ENCODE results near the gene NEUROG2.

The NEUROG2 gene

GRCh38 chr4:112559053-112559452 lies 43.1 kb upstream of the NEUROG2 start:
- no peak for TF ChIP-seq CEBPB (IDR thresholded peaks at IDR 0.05)
- TF ChIP-seq YY1 (IDR thresholded peaks at IDR 0.05; ENCODE audit: low read depth): no peak
- no peak for TF ChIP-seq TEAD4 (IDR thresholded peaks at IDR 0.05)
- TF ChIP-seq NFIC (IDR thresholded peaks at IDR 0.05): no peak

DNA sequence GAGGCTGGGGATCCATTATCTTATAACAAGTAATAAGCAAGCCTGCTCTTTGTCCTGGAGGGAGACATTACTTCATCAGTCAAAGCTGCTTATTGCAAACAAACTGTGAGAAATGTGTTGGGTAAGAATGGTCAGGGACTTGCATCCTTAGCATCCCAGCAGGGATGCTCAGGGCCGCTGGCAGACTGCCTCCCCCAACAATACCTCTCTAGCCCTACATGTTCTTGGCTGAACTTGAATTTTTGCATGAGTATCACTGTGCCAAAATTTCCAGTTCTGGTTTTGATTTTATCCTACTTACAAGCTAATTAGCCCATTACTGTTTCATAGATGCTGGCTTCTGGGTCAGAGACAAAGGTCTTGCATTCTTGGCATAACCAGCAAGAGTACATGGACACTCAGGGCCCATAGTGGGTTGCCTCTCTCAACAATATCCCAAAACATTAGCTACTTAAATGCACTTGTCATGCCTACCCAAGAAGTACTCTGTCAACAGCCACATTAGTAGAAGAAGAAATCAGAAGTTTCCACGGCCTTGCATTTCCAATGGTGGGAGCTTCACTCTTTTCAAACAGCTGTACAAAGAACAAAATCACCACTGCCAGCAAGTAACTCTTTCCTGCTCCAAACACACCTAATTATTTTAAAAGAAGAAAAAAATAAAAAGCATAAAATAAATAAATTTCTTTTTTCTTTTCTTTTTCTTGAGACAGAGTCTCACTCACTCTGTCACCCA lies 41.9 kb upstream of the NEUROG2 start:
- TF ChIP-seq EP300 (IDR thresholded peaks at IDR 0.05; ENCODE audit: borderline replicate concordance) (no peak), TEAD4 (IDR thresholded peaks at IDR 0.05) (no peak), NFIC (IDR thresholded peaks at IDR 0.05) (no peak), YY1 (IDR thresholded peaks at IDR 0.05; ENCODE audit: low read depth) (no peak), CREB1 (IDR thresholded peaks at IDR 0.05; ENCODE audit: low read depth) (no peak), TCF12 (IDR thresholded peaks at IDR 0.05; ENCODE audit: low read depth) (no peak), ZBTB7A (IDR thresholded peaks at IDR 0.05; ENCODE audit: low read depth) (no peak), RAD21 (IDR thresholded peaks at IDR 0.05; ENCODE audit: low read depth) (no peak), FOXM1 (IDR thresholded peaks at IDR 0.05; ENCODE audit: borderline replicate concordance, low read depth) (no peak), CEBPB (IDR thresholded peaks at IDR 0.05) (no peak), EGR1 (IDR thresholded peaks at IDR 0.05) (no peak)
- TF ChIP-seq, protein P1, sequence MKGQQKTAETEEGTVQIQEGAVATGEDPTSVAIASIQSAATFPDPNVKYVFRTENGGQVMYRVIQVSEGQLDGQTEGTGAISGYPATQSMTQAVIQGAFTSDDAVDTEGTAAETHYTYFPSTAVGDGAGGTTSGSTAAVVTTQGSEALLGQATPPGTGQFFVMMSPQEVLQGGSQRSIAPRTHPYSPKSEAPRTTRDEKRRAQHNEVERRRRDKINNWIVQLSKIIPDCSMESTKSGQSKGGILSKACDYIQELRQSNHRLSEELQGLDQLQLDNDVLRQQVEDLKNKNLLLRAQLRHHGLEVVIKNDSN (IDR thresholded peaks at IDR 0.05): no peak
- TF ChIP-seq, protein P2, sequence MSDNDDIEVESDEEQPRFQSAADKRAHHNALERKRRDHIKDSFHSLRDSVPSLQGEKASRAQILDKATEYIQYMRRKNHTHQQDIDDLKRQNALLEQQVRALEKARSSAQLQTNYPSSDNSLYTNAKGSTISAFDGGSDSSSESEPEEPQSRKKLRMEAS (IDR thresholded peaks at IDR 0.05): no peak

DNA sequence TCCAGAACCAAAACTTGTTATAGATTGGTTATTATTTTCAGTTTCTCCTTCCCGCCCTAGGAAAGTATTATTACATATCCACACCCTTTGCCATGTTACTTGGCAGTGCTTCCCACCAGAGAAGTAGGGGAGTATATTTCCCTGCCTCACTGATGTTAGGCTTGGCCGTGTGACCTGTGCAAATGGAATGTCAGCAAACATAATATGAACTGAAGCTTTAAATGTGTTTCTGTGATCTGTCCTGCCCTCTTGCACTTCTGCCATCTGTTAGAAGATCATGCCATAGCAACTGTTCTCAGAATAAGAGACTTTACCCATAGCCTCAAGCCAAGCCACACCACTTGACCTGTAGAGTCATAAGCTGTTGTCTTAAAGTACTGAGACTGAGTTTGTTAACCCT lies 36.7 kb upstream of the NEUROG2 start:
- TF ChIP-seq, protein P1 (IDR thresholded peaks at IDR 0.05): no peak
- TF ChIP-seq EP300 (IDR thresholded peaks at IDR 0.05; ENCODE audit: borderline replicate concordance) (no peak), EGR1 (IDR thresholded peaks at IDR 0.05) (no peak), CREB1 (IDR thresholded peaks at IDR 0.05; ENCODE audit: low read depth) (no peak), TEAD4 (IDR thresholded peaks at IDR 0.05) (no peak), RAD21 (IDR thresholded peaks at IDR 0.05; ENCODE audit: low read depth) (no peak), ZBTB7A (IDR thresholded peaks at IDR 0.05; ENCODE audit: low read depth) (no peak), TCF12 (IDR thresholded peaks at IDR 0.05; ENCODE audit: low read depth) (no peak), YY1 (IDR thresholded peaks at IDR 0.05; ENCODE audit: low read depth) (no peak), REST (IDR thresholded peaks at IDR 0.05; ENCODE audit: low read depth) (no peak), CEBPB (IDR thresholded peaks at IDR 0.05) (no peak), FOXM1 (IDR thresholded peaks at IDR 0.05; ENCODE audit: borderline replicate concordance, low read depth) (no peak), NFIC (IDR thresholded peaks at IDR 0.05) (no peak), TAF1 (IDR thresholded peaks at IDR 0.05; ENCODE audit: low read depth) (no peak)
- TF ChIP-seq, protein P2 (IDR thresholded peaks at IDR 0.05): no peak

DNA sequence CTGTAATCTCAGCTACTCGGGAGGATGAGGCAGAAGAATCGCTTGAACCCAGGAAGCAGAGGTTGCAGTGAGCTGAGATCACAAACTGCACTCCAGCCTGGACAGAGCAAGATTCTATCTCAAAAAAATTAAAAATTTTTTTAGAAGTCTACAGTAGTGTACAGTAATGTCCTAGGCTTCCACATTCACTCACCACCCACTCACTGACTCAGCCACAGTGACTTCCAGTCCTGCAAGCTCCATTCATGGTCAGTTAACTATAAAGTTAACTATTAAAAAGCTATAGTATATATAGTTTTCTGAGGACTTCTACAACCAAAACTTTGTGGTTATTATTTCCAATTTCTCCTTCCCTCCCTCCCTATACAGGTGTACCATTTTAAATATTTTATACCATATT lies 34.7 kb upstream of the NEUROG2 start:
- no peak for TF ChIP-seq CREB1 (IDR thresholded peaks at IDR 0.05; ENCODE audit: low read depth)
- TF ChIP-seq, protein P2 (IDR thresholded peaks at IDR 0.05): no peak
- no peak for TF ChIP-seq CEBPB (IDR thresholded peaks at IDR 0.05)
- TF ChIP-seq FOXM1 (IDR thresholded peaks at IDR 0.05; ENCODE audit: borderline replicate concordance, low read depth): no peak
- no peak for TF ChIP-seq TAF1 (IDR thresholded peaks at IDR 0.05; ENCODE audit: low read depth)
- no peak for TF ChIP-seq NFIC (IDR thresholded peaks at IDR 0.05)

DNA sequence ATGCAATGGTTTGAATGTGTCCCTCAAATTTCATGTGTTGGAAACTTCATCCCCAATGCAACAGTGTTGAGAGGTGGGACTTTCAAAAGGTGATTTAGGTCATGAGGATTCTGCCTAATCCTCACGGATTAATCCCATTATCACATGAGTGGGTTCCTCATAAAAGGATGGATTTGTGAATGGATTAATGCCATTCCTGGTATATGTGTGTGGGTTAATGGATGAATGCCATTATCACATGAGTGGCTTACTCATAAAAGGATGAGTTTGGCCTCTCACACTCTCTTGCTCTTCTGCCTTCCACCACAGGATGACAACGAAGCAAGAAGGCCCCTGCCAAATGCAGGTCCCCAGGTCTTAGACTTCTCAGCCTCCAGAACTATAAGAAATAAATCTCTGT lies 30.5 kb upstream of the NEUROG2 start:
- TF ChIP-seq FOXM1 (IDR thresholded peaks at IDR 0.05; ENCODE audit: borderline replicate concordance, low read depth) (no peak), TCF12 (IDR thresholded peaks at IDR 0.05; ENCODE audit: low read depth) (no peak), NFIC (IDR thresholded peaks at IDR 0.05) (no peak), CEBPB (IDR thresholded peaks at IDR 0.05) (no peak), ZBTB7A (IDR thresholded peaks at IDR 0.05; ENCODE audit: low read depth) (no peak), EP300 (IDR thresholded peaks at IDR 0.05; ENCODE audit: borderline replicate concordance) (no peak)

- no peak for TF ChIP-seq CEBPB (IDR thresholded peaks at IDR 0.05)
- TF ChIP-seq EGR1 (IDR thresholded peaks at IDR 0.05): no peak
These were observed 29.4 kb upstream of the NEUROG2 start for GRCh38 chr4:112545346-112545745.

DNA sequence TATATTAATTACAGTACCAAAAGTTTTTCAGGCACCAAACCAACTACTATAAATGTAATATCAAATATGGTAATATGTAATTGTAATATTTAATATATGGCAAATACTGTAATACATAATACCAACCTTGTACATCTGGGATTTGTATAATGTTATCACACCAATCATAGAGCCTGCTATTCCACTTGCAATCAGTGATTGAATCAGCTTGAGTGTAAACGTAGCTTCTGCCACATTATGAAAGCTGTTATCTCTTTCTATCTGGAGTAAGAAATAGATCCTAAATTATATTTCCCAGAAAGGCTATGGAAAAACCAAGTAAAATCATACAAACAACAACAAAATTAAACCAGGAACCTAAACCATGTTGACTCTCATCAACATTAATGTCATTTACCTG lies 24.7 kb upstream of the NEUROG2 start:
- TF ChIP-seq ZBTB7A (IDR thresholded peaks at IDR 0.05; ENCODE audit: low read depth) (no peak), CEBPB (IDR thresholded peaks at IDR 0.05) (no peak), EP300 (IDR thresholded peaks at IDR 0.05; ENCODE audit: borderline replicate concordance) (no peak), TAF1 (IDR thresholded peaks at IDR 0.05; ENCODE audit: low read depth) (no peak), EGR1 (IDR thresholded peaks at IDR 0.05) (no peak), NFIC (IDR thresholded peaks at IDR 0.05) (no peak), REST (IDR thresholded peaks at IDR 0.05; ENCODE audit: low read depth) (no peak), TEAD4 (IDR thresholded peaks at IDR 0.05) (no peak), RAD21 (IDR thresholded peaks at IDR 0.05; ENCODE audit: low read depth) (no peak), CREB1 (IDR thresholded peaks at IDR 0.05; ENCODE audit: low read depth) (no peak), TCF12 (IDR thresholded peaks at IDR 0.05; ENCODE audit: low read depth) (no peak), FOXM1 (IDR thresholded peaks at IDR 0.05; ENCODE audit: borderline replicate concordance, low read depth) (no peak), YY1 (IDR thresholded peaks at IDR 0.05; ENCODE audit: low read depth) (no peak)
- TF ChIP-seq, protein P2 (IDR thresholded peaks at IDR 0.05): no peak
- TF ChIP-seq, protein P1 (IDR thresholded peaks at IDR 0.05): no peak

All from Ishikawa (cell line).